Right ventricle myocardium inferior (tissue), 1 donor: ENCODE results near the gene ULBP1. TPM values are rescaled to one million over a fixed set of nuclear protein-coding genes. Genes with fewer than 3 reads are reported as not detected.
A peak's percentile ranks its signal among the peaks of the same experiment; 100 is the strongest.
"Not testable (repeated sequence)": the region's sequence is repeated elsewhere in the genome, so short reads cannot be mapped to it uniquely, and the experiment has no call there.

Source experiments
- ATAC-seq: fragments of 200-7000 bp; cut with Tn5 transposase; one replicate; pipeline ENCODE4 v1.9.1; 2020; ENCODE audit warnings: mild to moderate bottlenecking, moderate library complexity
- DNase-seq: peaks from one replicate; pipeline ENCODE4 v3.0.0; 2021; ENCODE audit errors: missing footprints
- intact Hi-C: fragments of 100-400 bp; cut with DNase I; formaldehyde crosslinking; loops from one replicate; pipeline ENCODE4 v1.11.0; 2022
- long read RNA-seq: library from polyadenylated mRNA; unstranded; transcript quantifications from one replicate; pipeline ENCODE4 v2.0.0, GENCODE V29; 2021
- total RNA-seq: library from RNA; stranded (reverse); fragmentation: NEBNext Ultra II Directional; extraction: Animal tissue kit (Norgen Biotek cat#: 25700); gene quantifications from one replicate; pipeline ENCODE4 v1.2.1, GENCODE V29; 2021
- donor health status: DM: no; HTN: yes; CAD: no; lungs with severe emphysema.

Gene ULBP1, protein sequence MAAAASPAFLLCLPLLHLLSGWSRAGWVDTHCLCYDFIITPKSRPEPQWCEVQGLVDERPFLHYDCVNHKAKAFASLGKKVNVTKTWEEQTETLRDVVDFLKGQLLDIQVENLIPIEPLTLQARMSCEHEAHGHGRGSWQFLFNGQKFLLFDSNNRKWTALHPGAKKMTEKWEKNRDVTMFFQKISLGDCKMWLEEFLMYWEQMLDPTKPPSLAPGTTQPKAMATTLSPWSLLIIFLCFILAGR
- total RNA-seq = 0.30 TPM
- long read RNA-seq = 0 reads

GRCh38 chr6:149963462-149964307 lies at the start of gene ULBP1:
ULBP1 (plus strand) TSS chr6:149963943; CDS start chr6:149964050, 107 bp downstream.
- intact Hi-C loops = no loop called here
- peak; percentile 95 for DNase-seq
- ATAC-seq = peak; percentile 95

DNA sequence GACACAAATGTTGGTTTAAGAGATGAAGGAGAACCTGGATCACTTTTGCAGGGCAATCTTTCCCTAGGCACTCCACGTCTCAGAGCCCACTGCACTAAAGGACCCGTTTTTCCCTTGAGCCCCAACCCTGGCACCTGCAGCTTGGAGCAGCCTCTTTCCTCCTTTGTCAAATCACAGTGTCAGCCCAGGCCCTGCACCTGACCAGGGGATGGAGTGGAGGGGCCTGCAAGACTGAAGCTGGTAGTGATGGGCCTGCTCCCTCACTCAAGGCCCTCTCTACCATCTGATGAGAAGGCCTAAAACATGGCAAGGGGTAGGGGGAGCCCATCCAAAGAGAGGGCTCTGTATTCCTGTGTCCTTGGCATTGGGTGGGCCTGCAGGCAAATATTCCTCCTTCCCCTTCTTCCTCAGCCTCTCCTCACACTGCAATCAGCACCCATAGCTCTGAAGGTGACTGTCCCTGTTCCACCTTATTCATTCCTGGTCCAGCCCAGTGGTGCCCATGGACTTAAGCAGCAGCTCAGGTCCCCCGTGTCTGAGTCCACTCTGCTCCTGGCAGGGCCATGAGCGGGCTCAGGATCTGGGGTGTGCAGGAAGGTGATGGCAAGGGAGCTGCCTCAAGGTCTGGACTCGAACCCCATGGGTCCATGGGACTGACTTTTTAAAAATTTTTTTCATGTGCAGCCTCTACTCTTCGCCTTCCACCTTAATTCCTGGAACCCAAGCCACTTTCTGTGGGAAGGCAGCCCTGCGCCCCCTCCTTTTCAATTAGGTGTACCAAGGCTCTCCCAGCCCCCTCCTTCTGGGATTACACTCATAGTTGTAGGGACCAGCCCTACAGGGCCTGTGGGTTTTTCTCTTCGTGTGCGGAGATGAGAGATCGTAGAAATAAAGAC lies 47.5 kb upstream of the ULBP1 start:
- ATAC-seq = no peak
- no peak for DNase-seq
- intact Hi-C loops = no loop called here

DNA sequence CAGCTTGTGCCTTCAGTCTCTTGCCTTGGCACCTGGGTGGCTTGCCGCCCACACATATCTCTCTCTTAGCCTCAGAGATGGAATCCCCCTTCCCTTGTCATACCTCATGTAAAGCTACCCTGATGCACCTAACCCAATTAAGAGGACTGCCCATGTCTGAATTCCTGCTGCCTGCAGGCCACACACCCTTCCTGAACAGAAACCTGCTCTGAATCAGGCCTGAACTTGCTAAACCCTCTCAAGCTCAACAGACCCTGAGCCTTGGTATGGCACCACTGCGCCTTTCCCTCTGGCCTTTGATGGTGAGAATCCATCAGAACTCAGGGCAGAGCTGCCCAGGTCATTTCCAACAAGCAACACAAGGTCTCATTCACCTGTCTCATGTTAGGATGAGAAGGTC lies 46.1 kb upstream of the ULBP1 start:
- no peak for ATAC-seq
- no peak for DNase-seq
- intact Hi-C loops = no loop called here

GRCh38 chr6:149918151-149918905 lies 45.4 kb upstream of the ULBP1 start:
- ATAC-seq (no peak), DNase-seq (no peak)
- intact Hi-C loops = no loop called here

DNA sequence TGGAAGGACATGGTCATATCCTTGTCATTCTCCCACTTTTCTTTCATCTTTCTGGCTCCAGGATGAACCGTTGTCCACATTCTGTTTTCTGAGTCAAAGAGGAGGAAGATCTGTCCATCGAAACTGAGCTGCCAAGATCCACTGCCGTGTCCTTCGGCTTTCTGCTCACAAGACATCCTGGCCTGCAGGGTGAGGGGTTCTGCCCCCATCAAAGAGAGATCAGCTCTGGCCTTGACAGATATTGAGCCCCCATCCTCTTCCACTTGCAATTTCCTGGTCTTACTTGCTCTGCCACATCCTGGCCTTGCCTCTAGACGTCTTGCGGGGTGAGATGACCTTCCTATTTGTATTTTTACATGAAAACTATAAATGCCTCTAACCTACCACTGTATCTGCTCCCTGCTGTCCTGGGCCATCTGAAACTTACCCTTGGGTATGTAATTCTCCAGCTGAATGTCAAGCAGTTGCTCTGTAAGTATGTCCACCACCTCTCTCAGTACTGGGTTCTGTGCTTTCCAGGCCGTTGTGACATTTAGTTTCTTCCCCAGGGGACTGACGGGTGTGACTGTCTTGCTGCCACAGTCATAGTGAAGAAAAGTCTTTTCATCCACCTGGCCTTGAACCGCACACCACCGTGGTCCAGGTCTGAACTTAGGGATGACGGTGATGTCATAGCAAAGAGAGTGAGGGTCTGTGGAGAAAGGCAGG lies 44.5 kb upstream of the ULBP1 start:
- DNase-seq, intact Hi-C loops, ATAC-seq: not testable (repeated sequence)

- no peak for DNase-seq
- intact Hi-C loops = loop anchor here (5.0 to 10.0 kb wide), 3 partner anchors 33 to 373 kb away; partner anchors contain the start of genes LRP11 and PPIL4
- ATAC-seq = no peak
Measured at GRCh38 chr6:149919834-149920225, 43.9 kb upstream of the ULBP1 start.

DNA sequence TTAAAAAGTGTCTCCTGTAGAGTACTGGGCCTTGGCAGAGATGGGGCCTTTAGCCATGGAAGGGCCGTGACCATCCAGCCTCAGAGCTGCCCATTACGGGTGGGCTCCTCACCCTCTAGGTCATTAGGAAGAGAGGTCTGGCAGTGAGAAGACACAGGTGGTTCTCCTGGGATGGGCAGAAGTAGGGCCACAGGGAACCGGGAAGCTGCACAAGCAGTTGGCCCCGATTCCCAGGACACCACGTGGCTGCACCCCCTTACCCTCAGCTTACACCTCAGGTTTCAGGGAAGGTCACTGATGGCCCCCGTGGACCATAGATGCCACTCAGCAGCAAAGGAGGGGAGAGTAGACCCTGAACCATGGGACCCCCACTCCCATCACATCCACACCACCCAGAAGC lies 42.4 kb upstream of the ULBP1 start:
- intact Hi-C loops = loop anchor here (5.0 to 10.0 kb wide), 3 partner anchors 34 to 374 kb away; partner anchors contain the start of genes LRP11 and PPIL4
- DNase-seq (no peak), ATAC-seq (no peak)

DNA sequence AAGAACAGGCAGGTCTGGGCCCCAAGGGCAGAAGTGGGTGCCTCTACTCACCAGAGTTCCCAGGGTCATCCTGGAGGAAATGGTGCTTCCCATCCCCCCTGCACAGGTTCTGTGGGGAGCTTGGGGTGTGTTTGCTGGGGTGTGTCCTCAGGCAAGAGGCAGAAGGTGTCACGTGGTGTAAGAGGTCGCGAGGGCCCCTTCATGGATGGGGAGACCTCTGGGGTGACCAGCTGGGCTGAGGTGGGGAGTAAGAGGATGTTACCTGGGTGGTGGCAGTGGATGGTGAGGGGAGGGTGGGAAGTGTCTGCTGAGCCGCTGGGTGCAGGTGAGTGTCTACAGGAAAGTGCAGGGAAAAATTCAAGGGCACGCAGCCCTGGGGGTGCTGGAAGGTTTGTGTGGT lies 41.7 kb upstream of the ULBP1 start:
- DNase-seq = not testable (repeated sequence)
- intact Hi-C loops = loop anchor here (5.0 to 10.0 kb wide), 3 partner anchors 35 to 375 kb away; partner anchors contain the start of genes LRP11 and PPIL4

GRCh38 chr6:149922642-149923326 lies 41.0 kb upstream of the ULBP1 start, which contains the start of gene RAET1G:
RAET1G (minus strand) TSS chr6:149923121; CDS start chr6:149923010, 111 bp downstream.
- DNase-seq (peak; percentile 94), ATAC-seq (peak; percentile 88)
- intact Hi-C loops = loop anchor here (5.0 to 10.0 kb wide), 3 partner anchors 35 to 375 kb away; partner anchors contain the start of genes LRP11 and PPIL4

More for the DNA sequence above, 41.7 kb upstream of the ULBP1 start:
- ATAC-seq = not testable (repeated sequence)

DNA sequence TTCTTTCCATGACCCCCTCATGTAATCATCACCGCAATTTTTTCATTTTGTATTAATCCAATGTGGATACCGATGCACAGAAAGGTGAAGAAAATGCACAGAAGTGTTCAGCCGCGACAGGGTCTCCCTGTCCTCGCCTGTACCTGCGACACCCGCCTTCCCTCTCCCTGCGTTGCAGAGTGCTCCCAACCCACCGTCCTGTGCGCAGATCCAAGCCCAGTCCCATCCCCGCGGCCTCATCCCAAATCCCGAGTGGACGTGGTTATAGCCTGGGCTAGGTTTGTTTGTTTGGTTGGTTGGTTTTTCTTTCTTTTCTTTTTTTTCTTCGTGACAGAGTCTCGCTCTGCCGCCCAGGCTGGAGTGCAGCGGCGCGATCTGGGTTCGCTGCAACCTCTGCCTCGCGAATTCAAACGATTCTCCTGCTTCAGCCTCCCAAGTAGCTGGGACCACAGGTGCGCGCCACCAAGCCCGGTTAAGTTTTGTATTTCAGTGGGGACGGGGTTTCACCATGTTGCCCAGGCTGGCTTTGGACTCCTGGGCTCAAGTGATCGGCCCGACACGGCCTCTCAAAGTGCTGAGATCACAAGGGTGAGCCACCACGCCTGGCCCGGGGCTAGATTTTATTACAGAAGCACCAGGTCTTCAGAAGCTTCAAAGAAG lies 40.3 kb upstream of the ULBP1 start:
- intact Hi-C loops = loop anchor here (5.0 to 10.0 kb wide), 3 partner anchors 36 to 376 kb away; partner anchors contain the start of genes LRP11 and PPIL4
- DNase-seq = no peak
- ATAC-seq = no peak

DNA sequence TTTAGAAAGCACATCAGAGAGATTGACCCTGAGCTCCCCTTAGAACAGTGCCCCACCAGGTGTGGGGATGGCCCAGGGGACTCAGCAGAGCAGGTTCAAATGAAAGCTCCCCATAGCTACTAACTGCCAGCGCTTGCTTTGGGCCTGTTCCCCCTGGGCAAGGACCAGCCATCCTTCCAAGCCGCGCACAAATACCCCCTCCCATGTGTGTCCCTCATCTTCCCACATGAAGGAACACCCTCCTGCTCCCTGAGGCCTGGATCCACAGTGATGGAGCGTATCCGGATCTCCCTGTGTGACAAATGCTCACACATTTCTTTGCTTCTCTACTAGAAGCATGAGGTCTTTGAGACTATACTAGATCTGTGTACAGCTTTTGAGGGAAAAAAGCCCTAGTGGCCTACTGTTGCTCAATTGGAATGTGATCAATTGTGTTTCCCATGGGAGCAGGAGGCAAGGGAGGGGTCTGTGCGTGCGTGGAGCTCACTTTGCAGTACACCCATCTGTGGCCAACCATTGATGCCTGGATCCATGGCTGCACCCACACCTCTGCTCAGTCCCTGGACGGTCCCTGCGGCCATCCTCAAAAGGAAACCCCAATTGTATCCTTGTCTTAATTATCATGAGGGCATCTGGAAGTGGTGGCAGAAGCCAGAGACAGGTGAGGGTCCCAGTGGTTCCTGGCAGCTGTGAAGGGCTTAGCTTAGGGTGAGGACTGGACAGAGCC lies 39.4 kb upstream of the ULBP1 start:
- ATAC-seq (no peak), DNase-seq (no peak)
- intact Hi-C loops = loop anchor here (5.0 to 10.0 kb wide), 3 partner anchors 37 to 377 kb away; partner anchors contain the start of genes LRP11 and PPIL4

- intact Hi-C loops = loop anchor here (5.0 to 10.0 kb wide), 4 partner anchors 38 to 378 kb away; partner anchors contain the start of genes LRP11 and PPIL4
- DNase-seq = no peak
- ATAC-seq = no peak
Measured at GRCh38 chr6:149924933-149925252, 38.9 kb upstream of the ULBP1 start.

- intact Hi-C loops = loop anchor here (5.0 to 10.0 kb wide), 2 partner anchors 61 to 203 kb away; partner anchors contain the start of gene LRP11
- DNase-seq = peak; percentile 58
- peak; percentile 45 for ATAC-seq
Measured at GRCh38 chr6:149925253-149925973, 38.3 kb upstream of the ULBP1 start.

GRCh38 chr6:149925974-149926777 lies 37.6 kb upstream of the ULBP1 start:
- intact Hi-C loops = loop anchor here (1.0 to 10.0 kb wide), 3 partner anchors 61 to 204 kb away; partner anchors contain the start of gene LRP11
- ATAC-seq (peak; percentile 93), DNase-seq (peak; percentile 93)
